ENCODE measurements around the gene FIBP. TPM values are rescaled to one million over a fixed set of nuclear protein-coding genes. Genes with fewer than 3 reads are reported as not detected.

FIBP gene
- 302 and 303 TPM in 2 replicates for total RNA-seq (2014; rRNA removed; shearing (Covaris generic))

DNA sequence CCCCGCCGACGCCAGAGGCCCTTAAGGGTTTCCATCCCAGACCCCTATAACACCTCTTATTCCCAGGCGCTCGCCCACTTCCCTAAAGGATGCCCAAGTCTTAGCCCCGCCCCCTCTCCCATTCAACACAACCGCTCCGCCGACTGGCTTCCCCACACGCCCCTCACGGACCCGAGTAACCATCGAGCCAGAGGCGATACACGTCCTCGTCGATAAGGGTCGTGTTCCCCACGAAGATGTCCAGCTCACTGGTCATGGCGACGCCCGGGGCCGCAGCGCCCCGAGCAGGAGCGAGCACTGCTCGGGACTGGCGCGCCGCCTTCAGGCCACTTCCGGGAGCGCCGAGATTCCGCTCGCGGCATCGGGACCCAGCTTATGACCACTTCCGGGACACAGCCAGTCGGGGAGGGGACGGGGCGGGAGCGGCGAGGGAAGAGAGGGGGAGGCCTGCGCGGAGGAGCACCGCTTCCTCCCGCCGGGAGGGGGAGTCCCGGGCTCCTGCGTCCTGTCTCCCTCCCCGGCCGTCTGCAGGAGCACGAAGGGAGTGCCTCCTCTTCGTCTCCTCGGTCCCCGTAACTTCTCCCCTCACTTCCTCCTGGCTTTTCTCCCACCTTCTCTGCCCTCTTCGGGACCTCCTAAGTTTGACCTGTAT, at the start of gene FIBP:
Gene FIBP (minus strand): TSS at position 309 of the 652 bp plus-strand sequence. CDS start 53 bp downstream, at position 256.
- peak; percentile 99 for DNase-seq (ENCODE audit: low spot score)

DNA sequence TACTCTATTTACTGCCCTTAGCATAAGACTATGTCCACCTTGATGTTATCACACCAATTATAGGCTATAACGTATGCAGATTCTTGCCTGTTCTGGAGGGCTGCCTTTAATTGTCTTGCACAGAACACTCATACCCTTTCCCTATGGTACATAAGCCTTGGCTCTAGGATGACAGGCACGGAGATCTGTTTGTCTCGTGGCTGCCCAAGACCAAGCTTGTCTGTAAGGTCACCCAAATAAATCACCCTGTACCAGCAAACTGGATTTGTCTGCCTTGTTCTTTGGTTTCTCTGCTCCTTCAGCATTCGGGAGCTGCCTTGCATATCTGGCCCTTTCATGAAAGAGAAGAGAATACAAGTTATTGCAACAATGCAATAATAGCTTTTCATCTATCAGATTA, 49.5 kb upstream of the FIBP start:
- no peak for DNase-seq (ENCODE audit: low spot score)

- DNase-seq (ENCODE audit: low spot score) = no peak
Observed at GRCh38 chr11:65934014-65934413, 45.7 kb upstream of the FIBP start.

GRCh38 chr11:65932558-65932919, 44.3 kb upstream of the FIBP start:
- no peak for DNase-seq (ENCODE audit: low spot score)

DNA sequence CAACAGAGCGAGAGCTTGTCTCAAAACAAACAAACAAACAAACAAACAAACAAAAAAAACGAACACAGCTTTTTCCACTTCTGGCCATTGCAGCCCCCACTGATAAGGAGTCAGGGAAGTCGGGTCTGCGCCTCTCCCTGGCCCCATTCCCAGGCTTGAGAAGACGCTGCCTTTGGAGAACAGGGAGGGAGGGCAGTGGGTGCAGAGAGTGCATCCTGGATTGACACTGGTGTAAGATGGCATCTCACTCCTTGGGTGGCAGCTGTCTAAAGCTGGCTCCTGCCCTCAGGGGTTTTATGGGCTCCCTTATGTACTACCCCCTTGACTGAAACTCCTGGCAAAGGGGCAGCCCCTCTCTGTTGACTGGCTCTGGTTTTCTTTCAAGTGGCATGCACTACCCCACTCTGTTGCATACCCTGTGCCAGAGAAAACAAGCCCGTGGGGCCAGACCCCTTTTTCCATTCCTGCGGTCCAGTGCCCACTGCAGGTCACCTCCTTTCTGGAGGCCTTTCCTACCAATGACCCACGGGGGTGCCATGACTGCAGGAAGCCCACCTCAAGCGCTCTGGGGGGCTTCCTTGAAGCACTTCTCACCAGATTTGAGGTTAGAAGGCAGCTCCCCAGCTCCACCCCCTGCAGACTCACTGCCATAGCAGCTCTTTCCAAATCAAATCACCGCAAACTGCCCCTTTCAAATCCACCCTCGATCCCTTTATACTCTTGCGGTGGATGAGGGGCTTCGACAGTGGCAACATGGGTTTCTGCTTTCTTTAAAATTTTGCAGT, 43.7 kb upstream of the FIBP start:
- no peak for DNase-seq (ENCODE audit: low spot score)

- DNase-seq (ENCODE audit: low spot score) = no peak
Observed at GRCh38 chr11:65928667-65929066, 40.4 kb upstream of the FIBP start.

- DNase-seq (ENCODE audit: low spot score) = no peak
Observed at GRCh38 chr11:65927904-65928397, 39.7 kb upstream of the FIBP start.

- DNase-seq (ENCODE audit: low spot score) = no peak
Observed at GRCh38 chr11:65925397-65925796, 37.1 kb upstream of the FIBP start.

GRCh38 chr11:65922565-65922964, 34.3 kb upstream of the FIBP start:
- no peak for DNase-seq (ENCODE audit: low spot score)

DNA sequence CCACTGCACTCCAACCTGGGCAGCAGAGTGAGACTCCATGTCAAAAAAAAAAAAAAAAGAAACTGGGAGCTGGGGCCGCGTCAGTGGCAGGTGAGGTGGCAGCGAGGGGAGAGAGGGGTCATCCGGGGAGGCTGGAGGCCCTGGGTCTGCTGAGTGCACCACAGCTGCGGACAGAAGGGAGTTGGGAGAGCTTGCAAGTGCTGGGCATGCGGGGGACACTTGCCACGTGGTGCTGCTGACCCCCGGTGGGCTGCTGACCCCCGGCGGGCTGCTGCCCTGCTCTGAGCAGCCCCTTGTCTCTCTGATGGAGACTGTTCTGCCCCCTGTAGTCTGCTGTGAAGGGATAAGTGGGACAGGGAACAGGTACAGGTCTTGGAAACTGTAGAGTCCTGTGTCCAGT, 33.6 kb upstream of the FIBP start:
- no peak for DNase-seq (ENCODE audit: low spot score)

DNA sequence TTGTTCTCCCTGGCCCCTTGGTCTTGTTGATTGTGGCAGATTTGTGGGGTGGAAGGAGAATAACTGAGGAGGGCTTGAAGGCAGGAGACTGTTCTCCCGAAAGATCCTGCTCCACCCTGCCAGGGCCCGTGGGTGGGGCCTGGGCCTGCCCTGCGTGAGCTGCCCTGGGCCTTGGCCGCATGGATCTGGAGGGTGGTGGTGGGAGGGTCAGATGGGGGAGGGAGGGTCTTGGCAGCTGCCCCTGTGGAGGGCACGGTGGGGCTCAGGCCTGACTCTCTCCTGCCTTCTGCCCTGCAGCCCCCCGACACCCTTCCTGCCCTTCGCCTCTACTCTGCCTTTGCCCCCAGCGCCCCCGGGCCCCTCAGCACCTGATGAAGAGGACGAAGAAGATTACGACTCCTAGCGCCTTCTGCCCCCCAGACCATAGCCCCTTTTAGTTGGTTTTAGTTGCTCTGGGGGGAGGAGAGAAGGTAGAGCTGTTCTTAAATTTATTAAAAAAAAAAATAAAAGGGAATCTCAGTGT, 32.8 kb upstream of the FIBP start:
- no peak for DNase-seq (ENCODE audit: low spot score)

DNA sequence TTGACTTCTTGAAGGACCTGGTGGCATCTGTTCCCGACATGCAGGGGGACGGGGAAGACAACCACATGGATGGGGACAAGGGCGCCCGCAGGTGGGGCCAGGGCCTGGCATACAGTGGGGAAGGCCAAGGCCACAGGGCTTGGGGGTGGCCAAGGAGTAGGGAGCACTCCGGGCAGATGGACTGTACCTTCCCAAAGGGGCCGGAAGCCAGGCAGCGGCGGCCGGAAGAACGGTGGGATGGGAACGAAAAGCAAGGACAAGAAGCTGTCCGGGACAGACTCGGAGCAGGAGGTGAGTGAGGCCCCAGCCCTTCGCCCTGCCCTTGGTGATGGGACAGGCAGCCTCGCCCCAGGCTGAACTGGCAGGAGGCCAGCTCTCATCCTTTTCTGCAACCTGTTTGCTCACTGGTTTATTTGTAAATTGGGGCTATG, 32.1 kb upstream of the FIBP start:
- DNase-seq (ENCODE audit: low spot score) = no peak

GRCh38 chr11:65919573-65920371, 31.5 kb upstream of the FIBP start:
- DNase-seq (ENCODE audit: low spot score) = peak; percentile 29

DNA sequence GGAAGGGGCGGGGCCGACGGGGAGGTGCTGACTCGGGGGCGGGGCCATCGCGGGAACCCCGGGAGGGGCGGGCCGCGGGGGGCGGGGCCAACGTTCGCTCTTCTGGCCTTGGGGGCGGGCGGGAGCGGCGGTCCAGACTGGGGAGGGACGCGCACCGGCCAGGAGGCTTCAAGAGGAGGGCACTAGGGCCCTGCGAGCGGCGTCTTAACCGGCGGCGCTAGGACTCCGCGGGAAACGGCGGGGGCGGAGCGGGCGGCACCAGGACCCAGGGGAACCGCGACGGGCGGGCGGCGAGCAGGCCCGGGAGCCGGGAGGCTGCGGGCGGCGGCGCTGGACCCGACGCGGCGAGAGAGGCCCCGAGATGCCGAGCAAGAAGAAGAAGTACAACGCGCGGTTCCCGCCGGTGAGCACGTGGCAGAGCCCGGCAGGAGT, 30.9 kb upstream of the FIBP start, which contains the start of gene DRAP1:
Gene DRAP1 (plus strand): TSS at position 286 of the 432 bp plus-strand sequence. CDS start 76 bp downstream, at position 362.
- DNase-seq (ENCODE audit: low spot score) = peak; percentile 98

DNA sequence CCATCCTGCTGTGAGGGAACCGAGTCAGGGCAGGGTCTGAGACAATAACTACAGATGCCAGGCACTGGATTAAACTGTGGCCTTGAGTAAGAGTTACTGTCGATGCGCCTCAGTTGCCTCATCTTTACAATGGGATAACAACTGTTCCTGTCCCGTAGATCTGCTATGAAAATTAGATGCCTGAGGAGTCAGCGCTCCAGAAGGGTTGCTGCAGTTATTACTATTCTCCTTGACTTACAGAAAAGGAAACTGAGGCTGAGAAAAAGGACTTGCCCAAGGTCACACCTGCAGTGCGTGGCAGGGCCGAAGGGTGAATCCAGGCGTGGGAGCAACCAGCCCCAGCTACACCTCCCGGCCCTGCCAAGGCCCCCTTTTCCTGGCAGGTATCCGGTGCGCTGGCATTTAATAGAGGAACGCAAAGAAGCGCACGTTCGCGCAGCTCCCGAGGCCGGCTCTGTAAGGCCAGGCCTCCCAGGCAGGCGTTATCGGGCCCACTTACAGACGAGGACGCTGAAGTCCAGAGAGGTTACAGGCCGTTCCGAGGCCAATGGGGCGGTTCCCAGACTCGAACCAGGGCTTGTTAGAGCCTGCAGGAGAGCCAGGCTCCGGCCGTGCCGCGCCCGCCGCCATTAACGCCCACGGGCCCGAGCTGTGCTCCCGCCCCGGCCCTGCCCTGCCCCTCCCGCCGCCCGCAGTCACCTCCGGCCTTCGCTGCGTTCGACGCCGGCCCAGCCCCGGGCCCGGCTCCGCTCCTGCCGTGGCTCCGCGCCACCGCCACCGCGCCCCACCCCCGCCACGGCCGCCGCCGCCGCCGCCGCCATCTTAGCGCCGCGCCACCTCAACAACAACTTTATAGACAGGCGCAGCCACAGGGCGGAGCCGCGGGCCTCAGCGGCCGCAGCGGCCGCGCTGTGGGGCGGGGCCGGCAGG, 30.2 kb upstream of the FIBP start, which contains the start of gene C11orf68:
Gene C11orf68 (minus strand): TSS at position 852 of the 930 bp plus-strand sequence. CDS start 31 bp downstream, at position 821.
- peak; percentile 48 for DNase-seq (ENCODE audit: low spot score)

DNA sequence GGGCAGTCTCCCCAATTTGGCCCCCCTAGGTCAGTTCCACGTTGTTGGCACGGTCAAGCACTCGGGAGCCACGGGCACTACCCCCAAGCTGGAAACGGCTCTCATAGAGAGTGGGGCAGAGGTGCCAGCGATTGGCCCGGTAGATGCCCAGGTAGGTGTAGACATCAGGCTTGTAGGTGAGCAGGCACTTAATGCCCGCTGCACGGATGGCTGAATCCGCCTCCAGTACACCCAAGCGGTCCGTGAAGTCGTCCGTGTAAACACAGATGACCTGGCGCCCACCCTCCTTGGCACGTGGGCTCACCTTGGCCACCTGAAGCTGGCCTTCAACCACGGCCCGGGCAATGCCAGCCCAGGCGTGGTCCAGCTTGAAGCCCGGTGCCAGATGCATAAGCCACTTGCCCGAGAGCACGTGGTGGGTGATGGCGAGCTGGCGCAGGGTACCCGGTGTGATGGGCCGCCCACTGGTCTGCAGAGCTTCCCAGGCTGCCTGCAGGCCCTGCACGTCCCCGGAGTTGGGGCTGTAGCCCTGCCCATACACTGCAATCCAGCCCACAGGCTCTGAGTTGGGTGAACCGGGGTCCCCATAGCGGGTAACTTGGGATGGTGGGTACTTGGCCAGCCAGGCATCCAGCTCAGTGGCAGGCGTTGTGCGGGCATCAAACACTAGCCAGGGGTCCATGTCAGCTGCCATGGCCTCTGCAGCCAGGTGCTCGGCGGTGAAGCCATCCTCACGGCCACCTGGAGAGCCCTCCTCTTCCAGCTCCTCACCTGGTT, 29.4 kb upstream of the FIBP start:
- DNase-seq (ENCODE audit: low spot score) = no peak

GRCh38 chr11:65917077-65917433, 28.8 kb upstream of the FIBP start:
- DNase-seq (ENCODE audit: low spot score) = no peak

DNA sequence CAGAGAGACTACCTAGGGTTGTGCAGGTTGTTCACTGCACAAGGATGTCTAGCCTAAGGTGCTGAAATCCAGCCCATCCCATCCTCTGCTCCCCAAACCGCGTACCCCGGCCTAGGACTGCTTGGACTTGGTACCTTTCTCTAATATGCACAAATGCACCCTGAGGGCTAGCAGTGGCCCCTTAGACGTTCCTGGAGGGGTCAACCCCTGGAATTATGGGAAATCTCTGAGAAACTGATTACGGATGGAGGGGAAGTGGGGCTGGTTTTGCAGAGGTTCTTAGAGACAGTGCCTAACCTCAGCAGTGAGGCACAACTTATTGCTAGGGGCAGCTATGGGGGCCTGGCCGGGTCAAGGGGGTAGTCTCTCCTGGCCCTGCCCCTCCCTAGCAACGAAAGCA, 28.1 kb upstream of the FIBP start:
- DNase-seq (ENCODE audit: low spot score) = no peak

DNA sequence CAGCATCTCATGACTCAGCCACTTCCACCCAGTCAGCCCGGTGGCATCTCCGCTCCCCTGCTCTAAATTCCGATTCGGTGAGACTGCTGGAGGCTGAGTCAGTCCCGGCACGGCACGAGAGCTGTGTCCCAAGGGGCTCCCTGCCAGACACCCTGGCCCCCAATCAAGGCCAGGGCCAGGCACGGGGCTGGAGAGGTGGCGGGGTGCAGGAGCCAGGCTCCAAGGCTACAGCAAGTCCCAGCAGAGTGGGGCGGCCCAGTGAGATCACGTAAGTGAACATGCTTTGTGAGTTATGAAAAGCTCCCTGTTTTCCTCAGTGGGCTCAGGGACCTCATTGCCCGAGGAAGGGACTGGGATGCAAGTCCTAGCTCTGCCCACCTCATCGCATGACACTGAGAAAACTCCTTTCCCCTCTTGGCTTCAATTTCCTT, 27.6 kb upstream of the FIBP start:
- DNase-seq (ENCODE audit: low spot score) = peak; percentile 82

All from HT-29 (cell line).